ENCODE data around the gene PCGF3. TPM values are rescaled to one million over a fixed set of nuclear protein-coding genes. Genes with fewer than 3 reads are reported as not detected.

Gene PCGF3
- 36.7 and 40.6 TPM in 2 replicates for total RNA-seq

GRCh38 chr4:705278-706082, at the start of gene PCGF3:
PCGF3 (plus strand) TSS chr4:705832; CDS start chr4:733681, 27,849 bp downstream.
- H3K4me3 ChIP-seq (ENCODE audit: low read depth, low read length) = peak within 1 kb of the TSS; percentile 87
- TF ChIP-seq CTCF (IDR thresholded peaks at IDR 0.05; ENCODE audit: insufficient read depth, low read depth, low read length) = no peak
- peak; percentile 96 for DNase-seq (ENCODE audit: low read depth)

- DNase-seq (ENCODE audit: low read depth) = no peak
- TF ChIP-seq CTCF (IDR thresholded peaks at IDR 0.05; ENCODE audit: insufficient read depth, low read depth, low read length) = no peak
- H3K4me3 ChIP-seq (ENCODE audit: low read depth, low read length) = no peak overlapping the region
These were observed 48.9 kb upstream of the PCGF3 start for GRCh38 chr4:656436-657337.

- H3K4me3 ChIP-seq (ENCODE audit: low read depth, low read length) = no peak overlapping the region
- TF ChIP-seq CTCF (IDR thresholded peaks at IDR 0.05; ENCODE audit: insufficient read depth, low read depth, low read length) = no peak
- DNase-seq (ENCODE audit: low read depth) = no peak
These were observed 48.2 kb upstream of the PCGF3 start for GRCh38 chr4:657338-657833.

- no peak for TF ChIP-seq CTCF (IDR thresholded peaks at IDR 0.05; ENCODE audit: insufficient read depth, low read depth, low read length)
- no peak for DNase-seq (ENCODE audit: low read depth)
- no peak overlapping the region for H3K4me3 ChIP-seq (ENCODE audit: low read depth, low read length)
These were observed 47.6 kb upstream of the PCGF3 start for GRCh38 chr4:657834-658667.

- no peak overlapping the region for H3K4me3 ChIP-seq (ENCODE audit: low read depth, low read length)
- DNase-seq (ENCODE audit: low read depth) = no peak
- TF ChIP-seq CTCF (IDR thresholded peaks at IDR 0.05; ENCODE audit: insufficient read depth, low read depth, low read length) = no peak
These were observed 46.7 kb upstream of the PCGF3 start for GRCh38 chr4:658681-659667.

All from fibroblast of villous mesenchyme (primary cell).